NCI-H510A treated with DMSO at 0.1 percent for 48 hours (cell line): Measurements from ENCODE around the gene RTBDN.

Experiments used
- DNase-seq: peaks from one replicate; lab custom pipeline; 2025; lab: John Stamatoyannopoulos, UW

Gene RTBDN

GRCh38 chr19:12779162-12779993 is 55.0 kb downstream of the RTBDN start:
- DNase-seq: no peak

- DNase-seq: no peak
Observed at GRCh38 chr19:12778905-12779161, 55.5 kb downstream of the RTBDN start.

DNA sequence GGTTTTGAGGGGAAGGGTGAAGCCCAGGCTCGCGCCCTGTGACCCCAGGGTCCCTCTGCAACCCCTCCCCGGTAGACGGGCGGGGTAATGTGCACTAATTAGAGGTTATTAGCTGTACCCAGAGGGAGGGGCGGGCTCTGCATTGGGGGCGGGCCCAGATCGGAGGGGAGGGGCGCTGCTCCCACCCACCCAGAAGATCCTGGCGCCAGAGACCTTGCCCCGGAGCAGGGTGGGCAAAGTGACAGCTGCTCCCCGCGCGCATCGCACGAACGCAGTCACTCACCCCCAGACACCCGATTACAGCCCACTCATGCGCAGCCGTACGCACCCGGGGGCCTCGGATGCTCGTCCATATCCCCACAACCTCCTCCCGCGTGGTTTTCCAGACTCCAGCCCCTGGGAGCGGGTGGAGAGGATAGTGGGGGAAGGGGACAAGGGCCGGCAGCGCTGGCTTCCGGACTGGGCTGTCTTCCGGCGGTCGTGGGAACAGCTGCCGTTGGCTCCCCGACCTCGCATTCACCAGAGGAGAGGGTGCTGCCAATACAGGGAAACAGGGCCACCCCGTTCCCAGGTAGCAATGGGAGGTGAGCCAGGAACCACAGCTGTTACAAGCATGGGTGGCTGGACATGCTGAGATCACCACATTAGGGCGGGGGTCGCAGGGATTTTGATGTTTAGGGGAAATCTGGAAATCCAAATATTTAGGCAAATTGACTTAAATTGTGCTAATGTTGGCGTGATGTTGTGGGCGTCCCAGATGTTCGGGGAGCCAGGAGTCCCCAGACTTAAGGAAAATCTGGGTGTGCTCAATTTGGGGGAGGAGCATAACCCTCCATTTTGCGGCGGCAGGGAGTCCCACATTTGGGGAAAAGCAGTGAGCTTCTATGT is 56.1 kb downstream of the RTBDN start:
- peak; percentile 57 for DNase-seq

- DNase-seq: peak; percentile 82
Observed at GRCh38 chr19:12777217-12778016, 57.0 kb downstream of the RTBDN start.
